ENCODE results near the gene GAS7. TPM values are rescaled to one million over a fixed set of nuclear protein-coding genes. Genes with fewer than 3 reads are reported as not detected.

Gene GAS7
- total RNA-seq, 2 experiments from 2014 or later, result 0.27 to 0.44 TPM

DNA sequence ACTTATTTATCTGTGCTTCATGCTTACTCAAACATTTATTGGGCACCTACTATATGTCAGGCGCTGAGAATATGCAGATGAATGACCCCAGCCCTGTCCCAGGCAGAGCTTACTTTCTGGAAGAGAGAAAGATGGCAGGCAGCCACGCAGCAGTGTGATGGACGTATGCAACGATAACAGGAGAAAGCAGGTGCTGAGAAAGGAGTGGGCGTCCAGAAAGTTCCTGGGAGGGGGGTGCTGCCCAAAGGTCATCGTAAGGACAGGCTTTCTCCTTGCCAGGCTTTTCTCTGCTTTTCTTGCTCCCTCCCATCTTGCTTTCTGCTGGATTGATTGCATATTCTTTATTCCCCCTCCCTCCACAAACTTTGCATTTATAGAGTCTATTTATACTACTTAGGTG lies 124.5 kb downstream of the GAS7 start:
- H3K36me3 Mint-ChIP-seq (ENCODE audit: low read depth), result no peaks in the 10 kb centered on the region
- POLR2A ChIA-PET, result no interaction called here
- CTCF ChIA-PET, result no interaction called here
- no peak overlapping the region for H3K27ac Mint-ChIP-seq
- no peak overlapping the region for H3K4me3 Mint-ChIP-seq
- DNase-seq, result no peak
- no peaks in the 10 kb centered on the region for H3K9me3 Mint-ChIP-seq
- peaks cover 2% of the 10 kb centered on the region for H3K4me1 Mint-ChIP-seq
- no peaks in the 10 kb centered on the region for H3K27me3 Mint-ChIP-seq

DNA sequence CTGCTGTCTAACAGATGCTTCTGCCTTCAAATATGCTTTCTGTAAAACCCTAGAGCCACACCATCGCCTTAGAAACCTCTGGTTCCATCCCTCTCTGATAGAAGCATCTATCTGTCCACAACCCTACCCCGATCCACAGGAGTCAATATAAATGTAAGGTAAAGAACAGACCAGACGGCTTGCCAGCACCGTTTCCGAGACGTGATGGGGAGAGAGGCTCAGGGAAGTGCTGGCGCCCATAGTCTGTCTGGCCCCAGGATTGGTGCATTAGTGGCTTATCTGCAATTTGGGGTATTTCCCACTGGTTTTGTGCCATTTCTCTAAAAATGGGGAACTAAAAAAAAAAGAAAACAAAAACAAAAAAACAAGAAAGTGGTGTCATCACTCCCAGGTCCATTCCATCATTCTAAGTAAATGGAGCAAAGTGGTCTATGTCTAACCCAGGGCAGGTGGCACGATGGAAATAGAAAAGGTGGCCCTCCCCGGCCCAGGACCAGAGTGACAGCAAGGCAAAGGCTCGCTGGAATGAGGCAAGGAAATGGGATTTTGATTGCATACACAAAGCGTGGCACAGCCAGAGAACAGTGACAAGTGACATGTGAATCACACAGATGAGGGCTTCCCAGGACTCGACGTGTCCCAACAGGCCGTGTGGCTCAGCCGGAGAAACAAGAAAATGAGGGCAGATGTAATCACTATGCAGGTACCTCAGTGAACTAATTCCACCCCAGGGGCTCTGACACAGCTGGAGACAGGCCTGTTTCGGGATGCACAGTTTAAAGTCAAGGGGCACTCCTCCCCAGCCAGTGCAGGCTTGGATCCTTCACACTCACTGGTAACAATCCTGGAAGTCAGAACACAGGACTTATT lies 125.6 kb downstream of the GAS7 start:
- Mint-ChIP-seq H3K27ac (no peak overlapping the region), H3K36me3 (ENCODE audit: low read depth) (no peaks in the 10 kb centered on the region), H3K4me1 (peaks cover 2% of the 10 kb centered on the region), H3K9me3 (no peaks in the 10 kb centered on the region), H3K4me3 (no peak overlapping the region), H3K27me3 (no peaks in the 10 kb centered on the region)
- DNase-seq, result no peak
- ChIA-PET POLR2A (no interaction called here), CTCF (no interaction called here)

DNA sequence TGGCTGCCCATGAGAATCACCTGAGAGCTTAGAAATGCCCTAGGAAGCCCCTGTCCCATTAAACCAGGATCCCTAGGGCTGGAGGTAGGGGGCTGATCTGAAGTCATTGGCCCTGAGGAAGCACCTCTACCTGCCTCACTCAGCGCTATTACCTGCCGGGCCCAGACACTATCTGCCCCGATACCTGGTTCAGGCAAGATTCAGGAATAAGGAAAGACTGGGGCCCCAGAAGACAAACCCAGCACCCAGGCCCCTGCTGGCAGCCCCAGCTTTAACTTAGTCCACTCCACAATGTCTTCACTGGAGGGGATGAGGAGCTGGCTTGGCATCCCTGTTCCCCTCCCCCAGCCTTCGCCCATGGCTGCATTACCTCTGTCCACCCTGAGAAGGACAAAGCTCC lies 126.3 kb downstream of the GAS7 start:
- POLR2A ChIA-PET, result no interaction called here
- no peaks in the 10 kb centered on the region for H3K27me3 Mint-ChIP-seq

DNA sequence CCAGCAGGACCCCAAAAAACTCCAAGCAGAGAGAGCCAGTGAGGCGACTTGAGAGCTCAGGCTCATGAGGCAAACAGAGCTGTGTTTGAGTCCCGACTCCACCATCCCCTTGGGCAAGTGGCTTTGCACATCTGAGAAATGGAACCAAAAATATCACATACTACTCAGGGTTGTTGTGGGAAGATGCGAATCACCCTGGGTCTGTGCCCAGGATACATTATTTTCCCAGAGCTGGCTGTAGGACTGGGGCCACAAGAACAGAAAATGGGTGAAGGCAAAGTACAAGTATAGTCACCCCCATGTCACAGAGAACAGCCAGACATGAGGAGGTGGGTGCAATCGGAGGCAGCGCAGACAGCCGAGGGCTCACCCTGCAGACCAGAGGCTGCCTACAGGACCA lies 127.3 kb downstream of the GAS7 start:
- no peaks in the 10 kb centered on the region for H3K36me3 Mint-ChIP-seq (ENCODE audit: low read depth)
- no peak for DNase-seq
- no peak overlapping the region for H3K4me3 Mint-ChIP-seq
- ChIA-PET POLR2A (no interaction called here), CTCF (interaction anchor here (0.6 kb wide), 1 partner anchor 563 kb away, joined by 3 read pairs; no protein-coding TSS in a partner anchor)
- no peak overlapping the region for H3K27ac Mint-ChIP-seq
- H3K9me3 Mint-ChIP-seq, result no peaks in the 10 kb centered on the region
- H3K4me1 Mint-ChIP-seq, result no peaks in the 10 kb centered on the region
- H3K27me3 Mint-ChIP-seq, result no peaks in the 10 kb centered on the region

More for the DNA sequence above, 126.3 kb downstream of the GAS7 start:
- CTCF ChIA-PET, result interaction anchor here (0.6 kb wide), 1 partner anchor 564 kb away, joined by 3 read pairs; no protein-coding TSS in a partner anchor
- H3K4me1 Mint-ChIP-seq, result no peaks in the 10 kb centered on the region
- H3K36me3 Mint-ChIP-seq (ENCODE audit: low read depth), result no peaks in the 10 kb centered on the region
- no peak overlapping the region for H3K27ac Mint-ChIP-seq
- no peak overlapping the region for H3K4me3 Mint-ChIP-seq
- no peaks in the 10 kb centered on the region for H3K9me3 Mint-ChIP-seq
- no peak for DNase-seq

DNA sequence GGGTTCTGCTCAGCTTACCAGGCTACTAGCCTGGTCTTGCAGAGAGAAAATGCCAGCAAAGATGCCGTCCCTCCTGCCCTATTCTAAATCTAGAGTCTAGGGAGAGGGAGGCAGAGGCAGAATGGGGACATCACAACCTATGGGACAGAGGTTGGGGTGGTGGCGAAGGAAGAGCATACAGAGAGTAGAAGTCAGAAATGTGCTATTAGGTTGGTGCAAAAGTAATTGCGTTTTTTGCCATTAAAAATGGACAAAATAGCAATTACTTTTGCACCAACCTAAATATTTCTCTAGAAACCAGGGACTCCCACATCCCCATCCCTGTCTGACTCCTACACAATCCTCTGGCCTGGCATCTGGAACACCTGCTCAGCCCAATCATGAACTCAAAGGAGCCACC lies 127.7 kb downstream of the GAS7 start:
- no peak overlapping the region for H3K4me3 Mint-ChIP-seq
- no peak for DNase-seq
- H3K9me3 Mint-ChIP-seq, result no peaks in the 10 kb centered on the region
- ChIA-PET POLR2A (no interaction called here), CTCF (no interaction called here)
- no peak overlapping the region for H3K27ac Mint-ChIP-seq
- H3K4me1 Mint-ChIP-seq, result no peaks in the 10 kb centered on the region
- H3K36me3 Mint-ChIP-seq (ENCODE audit: low read depth), result no peaks in the 10 kb centered on the region
- no peaks in the 10 kb centered on the region for H3K27me3 Mint-ChIP-seq

DNA sequence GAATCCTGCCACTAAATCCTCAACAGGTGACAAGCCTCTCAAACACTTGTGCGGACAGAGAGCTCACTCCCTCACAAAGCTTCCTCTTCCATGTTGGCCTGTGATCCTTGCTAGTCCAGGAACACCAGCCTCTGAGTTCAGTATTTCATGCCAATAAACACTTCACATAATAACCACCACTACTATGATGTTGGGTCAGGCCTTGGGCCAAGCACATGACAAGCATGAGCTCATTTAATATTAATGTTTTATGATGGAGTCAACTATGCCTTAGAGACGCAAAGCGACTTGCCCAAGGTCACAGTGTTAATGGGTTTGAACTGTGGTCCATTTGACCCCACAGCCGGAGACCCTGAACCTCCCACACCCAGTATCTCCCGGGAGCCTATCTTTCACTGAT lies 129.1 kb downstream of the GAS7 start:
- no peaks in the 10 kb centered on the region for H3K36me3 Mint-ChIP-seq (ENCODE audit: low read depth)
- H3K9me3 Mint-ChIP-seq, result no peaks in the 10 kb centered on the region
- no peak for DNase-seq
- CTCF ChIA-PET, result no interaction called here
- no peak overlapping the region for H3K27ac Mint-ChIP-seq
- POLR2A ChIA-PET, result no interaction called here
- no peak overlapping the region for H3K4me3 Mint-ChIP-seq
- no peaks in the 10 kb centered on the region for H3K27me3 Mint-ChIP-seq
- no peaks in the 10 kb centered on the region for H3K4me1 Mint-ChIP-seq

DNA sequence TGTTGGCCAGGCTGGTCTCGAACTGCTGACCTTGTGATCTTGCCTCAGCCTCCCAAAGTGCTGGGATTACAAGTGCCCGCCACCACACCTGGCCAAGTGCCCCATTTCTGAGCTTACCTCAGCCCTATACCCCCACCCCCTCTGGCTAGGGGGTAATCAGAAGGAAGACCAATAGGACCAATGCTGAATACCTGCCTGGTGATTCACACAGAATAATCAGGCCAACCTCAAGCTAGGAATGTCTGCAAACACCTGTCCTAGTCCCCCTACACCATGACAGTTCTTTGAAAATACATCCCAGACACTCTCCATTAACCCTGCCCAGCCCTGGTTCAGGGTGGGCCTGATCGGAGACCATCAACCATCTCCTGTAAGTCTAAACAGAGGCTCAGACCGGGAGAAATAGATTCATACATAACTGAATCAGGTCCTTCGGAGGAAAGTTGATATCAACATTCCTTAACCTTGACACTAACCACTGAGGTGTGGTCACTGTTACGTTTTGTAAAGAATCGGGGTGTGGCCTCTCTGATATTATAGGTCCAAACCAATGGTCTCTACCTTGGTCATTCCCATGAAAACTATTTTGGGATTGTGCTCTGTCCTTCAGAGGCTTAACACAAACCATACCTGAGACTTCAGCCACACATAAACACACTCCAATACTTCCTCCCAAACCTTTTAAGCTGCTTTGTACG lies 130.8 kb downstream of the GAS7 start:
- Mint-ChIP-seq H3K27ac (no peak overlapping the region), H3K9me3 (no peaks in the 10 kb centered on the region), H3K36me3 (ENCODE audit: low read depth) (no peaks in the 10 kb centered on the region), H3K4me3 (no peak overlapping the region), H3K27me3 (no peaks in the 10 kb centered on the region), H3K4me1 (no peaks in the 10 kb centered on the region)
- POLR2A ChIA-PET, result no interaction called here
- DNase-seq, result no peak
- CTCF ChIA-PET, result no interaction called here

DNA sequence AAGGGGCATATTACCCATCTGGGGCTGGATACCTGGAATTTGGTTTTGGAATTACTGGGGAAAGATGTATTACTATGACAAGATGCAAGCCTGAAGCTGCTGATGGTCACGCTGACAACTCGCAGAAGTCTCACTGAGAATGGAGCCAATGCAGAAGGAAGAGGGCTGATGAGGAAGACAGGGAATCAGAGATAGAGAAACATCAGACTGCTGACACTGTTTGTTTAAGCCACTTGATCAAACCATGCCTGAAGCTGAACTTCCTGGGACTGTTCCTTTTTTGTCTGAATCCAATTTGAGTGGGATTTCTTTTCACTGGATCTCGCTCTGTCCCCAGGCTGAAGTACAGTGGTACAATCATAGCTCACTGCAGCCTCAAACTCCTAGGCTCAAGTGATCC lies 133.9 kb downstream of the GAS7 start:
- no peak for DNase-seq
- Mint-ChIP-seq H3K9me3 (no peaks in the 10 kb centered on the region), H3K4me1 (no peaks in the 10 kb centered on the region), H3K4me3 (no peak overlapping the region), H3K36me3 (ENCODE audit: low read depth) (no peaks in the 10 kb centered on the region), H3K27ac (no peak overlapping the region), H3K27me3 (no peaks in the 10 kb centered on the region)
- ChIA-PET CTCF (no interaction called here), POLR2A (no interaction called here)

DNA sequence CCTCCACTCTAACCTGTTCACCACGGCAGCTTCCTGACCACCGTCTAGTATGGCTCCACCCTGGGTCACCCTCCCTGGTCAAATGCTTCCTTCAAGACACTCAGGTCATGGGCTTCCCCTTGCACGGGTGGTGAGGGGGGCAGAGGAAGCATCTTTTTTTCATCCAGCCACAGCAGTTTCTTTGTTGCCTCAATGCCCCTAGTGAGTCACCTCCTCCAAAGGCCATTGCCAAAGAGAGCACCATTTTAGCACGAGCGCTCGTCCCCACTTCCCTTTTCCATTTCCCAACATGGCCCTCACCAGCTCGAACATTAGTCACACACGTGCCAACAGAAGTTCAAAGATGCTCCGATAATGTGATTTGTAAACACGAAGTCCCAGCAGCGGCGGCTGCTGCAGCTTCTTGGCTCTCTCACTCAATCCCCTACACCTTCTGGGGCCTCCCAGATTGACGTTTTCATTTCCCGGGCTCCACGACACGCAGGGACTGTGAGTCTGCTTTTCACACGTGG lies 134.6 kb downstream of the GAS7 start:
- Mint-ChIP-seq H3K4me1 (no peaks in the 10 kb centered on the region), H3K27ac (no peak overlapping the region), H3K36me3 (ENCODE audit: low read depth) (no peaks in the 10 kb centered on the region), H3K27me3 (no peaks in the 10 kb centered on the region), H3K4me3 (no peak overlapping the region), H3K9me3 (no peaks in the 10 kb centered on the region)
- CTCF ChIA-PET, result no interaction called here
- POLR2A ChIA-PET, result no interaction called here
- no peak for DNase-seq

DNA sequence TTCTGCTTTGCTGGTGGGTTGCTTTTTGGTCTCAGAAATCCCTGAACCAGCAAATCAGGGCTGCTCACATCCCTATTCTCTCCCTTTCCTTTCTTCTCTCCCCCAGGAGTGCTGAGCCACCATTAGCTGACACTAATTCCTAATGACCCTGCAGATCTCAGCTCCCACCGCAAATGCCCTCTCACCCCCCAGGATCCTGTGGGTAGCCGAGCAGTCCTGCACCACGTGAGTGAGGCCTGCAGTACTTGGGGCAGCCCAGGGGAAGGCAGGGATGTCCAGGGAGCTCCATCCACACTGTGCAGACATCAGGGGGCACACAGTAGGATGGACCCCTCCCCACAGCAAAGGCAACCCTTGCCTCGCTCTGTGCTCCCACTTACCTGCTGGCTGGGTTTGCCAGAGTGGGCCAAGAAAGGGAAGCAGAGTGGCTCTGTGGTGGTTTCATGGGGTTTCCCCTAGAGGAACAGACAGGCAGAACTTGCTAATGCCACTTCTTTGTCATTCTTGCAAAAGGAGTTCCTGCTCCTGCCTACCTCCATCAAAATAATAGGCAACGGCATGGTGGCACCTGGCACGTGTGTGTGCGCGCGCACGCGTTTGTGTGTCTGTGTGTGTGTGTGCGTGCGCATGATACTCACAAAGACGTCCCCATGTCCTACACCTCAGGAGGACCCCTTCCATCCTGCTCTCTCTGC lies 135.6 kb downstream of the GAS7 start:
- Mint-ChIP-seq H3K36me3 (ENCODE audit: low read depth) (no peaks in the 10 kb centered on the region), H3K9me3 (no peaks in the 10 kb centered on the region), H3K4me1 (no peaks in the 10 kb centered on the region), H3K27me3 (no peaks in the 10 kb centered on the region), H3K27ac (no peak overlapping the region), H3K4me3 (no peak overlapping the region)
- ChIA-PET POLR2A (no interaction called here), CTCF (no interaction called here)
- DNase-seq, result no peak

DNA sequence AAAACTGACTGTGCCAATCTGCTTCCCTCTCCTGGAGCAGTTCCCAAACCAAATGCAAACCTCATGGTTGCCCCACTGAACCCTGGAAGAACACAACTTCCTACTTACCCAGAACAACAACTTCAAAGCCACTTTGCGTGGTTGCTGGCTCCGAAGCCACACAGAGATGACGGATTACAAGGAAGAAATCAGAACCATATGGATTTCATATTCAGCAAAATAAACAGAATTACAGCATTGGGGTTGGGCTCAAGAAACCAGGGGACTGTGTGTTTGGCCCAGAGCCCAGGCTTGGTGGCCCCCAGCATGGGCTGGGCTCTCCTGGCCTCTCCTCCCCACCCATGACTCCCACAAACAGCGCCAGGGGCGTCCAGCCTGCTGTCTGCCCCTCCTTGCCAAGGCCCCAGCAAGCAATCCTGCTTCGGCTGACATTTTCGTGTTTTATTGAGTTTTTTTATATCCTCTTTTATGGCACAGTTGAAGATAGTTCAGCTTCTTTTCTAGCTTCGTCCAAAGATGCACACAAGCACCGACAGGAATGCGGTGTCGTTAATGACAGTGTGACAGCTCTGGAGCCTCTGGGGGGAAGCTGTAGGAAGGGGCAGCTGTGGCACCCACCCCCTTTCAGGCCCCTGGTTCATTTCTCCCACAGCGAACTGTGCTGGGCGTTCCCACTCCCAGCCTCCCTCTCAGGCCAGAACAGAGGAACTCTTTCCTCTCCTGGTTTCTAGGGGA lies 137.1 kb downstream of the GAS7 start:
- POLR2A ChIA-PET, result no interaction called here

DNA sequence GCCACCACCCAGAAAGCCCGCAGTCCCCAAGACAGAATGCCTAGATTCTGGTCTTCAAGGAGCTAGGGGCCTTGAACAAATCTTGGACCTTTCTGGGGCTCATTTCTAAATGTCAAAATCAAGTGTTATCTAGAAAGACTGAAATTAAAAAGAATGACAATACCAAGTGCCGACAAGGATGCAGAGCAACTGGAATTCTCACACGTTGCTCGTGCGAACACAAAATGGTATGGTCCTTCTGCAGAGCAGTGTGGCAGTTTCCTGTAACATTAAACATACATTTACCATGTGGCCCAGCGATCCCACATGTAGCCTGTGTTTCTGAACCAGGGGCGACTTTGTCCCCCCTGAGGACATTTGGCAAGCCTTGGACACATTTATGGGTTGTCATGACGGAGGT lies 137.9 kb downstream of the GAS7 start:
- no peaks in the 10 kb centered on the region for H3K36me3 Mint-ChIP-seq (ENCODE audit: low read depth)
- DNase-seq, result no peak
- CTCF ChIA-PET, result no interaction called here

More for the DNA sequence above, 137.1 kb downstream of the GAS7 start:
- Mint-ChIP-seq H3K9me3 (no peaks in the 10 kb centered on the region), H3K27ac (no peak overlapping the region), H3K4me3 (no peak overlapping the region), H3K36me3 (ENCODE audit: low read depth) (no peaks in the 10 kb centered on the region), H3K27me3 (no peaks in the 10 kb centered on the region), H3K4me1 (no peaks in the 10 kb centered on the region)
- CTCF ChIA-PET, result no interaction called here
- DNase-seq, result no peak

More for the DNA sequence above, 137.9 kb downstream of the GAS7 start:
- Mint-ChIP-seq H3K27me3 (no peaks in the 10 kb centered on the region), H3K27ac (no peak overlapping the region), H3K4me1 (no peaks in the 10 kb centered on the region), H3K4me3 (no peak overlapping the region), H3K9me3 (no peaks in the 10 kb centered on the region)
- POLR2A ChIA-PET, result no interaction called here
